ENCODE results near the gene P2RX2.
A peak's percentile ranks its signal among the peaks of the same experiment; 100 is the strongest.
"Not testable (repeated sequence)": the region's sequence is repeated elsewhere in the genome, so short reads cannot be mapped to it uniquely, and the experiment has no call there.

Gene P2RX2

GRCh38 chr12:132584429-132584828 lies 34.1 kb upstream of the P2RX2 start:
- no peak for DNase-seq

GRCh38 chr12:132585177-132585576 lies 33.4 kb upstream of the P2RX2 start:
- no peak for DNase-seq

GRCh38 chr12:132586929-132587328 lies 31.6 kb upstream of the P2RX2 start:
- DNase-seq, result no peak

- DNase-seq, result no peak
These were observed 30.8 kb upstream of the P2RX2 start for GRCh38 chr12:132587781-132588180.

- DNase-seq, result no peak
These were observed 30.3 kb upstream of the P2RX2 start for GRCh38 chr12:132588319-132588718.

- DNase-seq, result no peak
These were observed 29.5 kb upstream of the P2RX2 start for GRCh38 chr12:132588821-132589669.

- no peak for DNase-seq
These were observed 27.3 kb upstream of the P2RX2 start for GRCh38 chr12:132591107-132591935.

- no peak for DNase-seq
These were observed 26.1 kb upstream of the P2RX2 start for GRCh38 chr12:132592282-132592970.

- no peak for DNase-seq
These were observed 25.5 kb upstream of the P2RX2 start for GRCh38 chr12:132593071-132593470.

GRCh38 chr12:132593521-132593920 lies 25.1 kb upstream of the P2RX2 start:
- DNase-seq, result no peak

GRCh38 chr12:132593938-132594358 lies 24.6 kb upstream of the P2RX2 start:
- DNase-seq, result peak; percentile 100

GRCh38 chr12:132595183-132595582 lies 23.4 kb upstream of the P2RX2 start:
- no peak for DNase-seq

GRCh38 chr12:132596016-132596415 lies 22.6 kb upstream of the P2RX2 start:
- DNase-seq, result no peak

GRCh38 chr12:132597333-132598316 lies 21.0 kb upstream of the P2RX2 start:
- DNase-seq, result peak; percentile 78

GRCh38 chr12:132599502-132599901 lies 19.1 kb upstream of the P2RX2 start:
- not testable (repeated sequence) for DNase-seq

- DNase-seq, result peak; percentile 78
These were observed 18.2 kb upstream of the P2RX2 start for GRCh38 chr12:132600048-132601032.

- no peak for DNase-seq
These were observed 17.2 kb upstream of the P2RX2 start for GRCh38 chr12:132601171-132601883.

GRCh38 chr12:132602572-132603239 lies 15.9 kb upstream of the P2RX2 start:
- no peak for DNase-seq

Data from NCI-H82 (cell line).